Activated naive CD8-positive, alpha-beta T cell treated with anti-CD3 and anti-CD28 coated beads for 36 hours (primary cell): Measurements from ENCODE around the gene AAGAB. TPM values are rescaled to one million over a fixed set of nuclear protein-coding genes. Genes with fewer than 3 reads are reported as not detected.

Experiments used
- DNase-seq: peaks from one replicate; pipeline ENCODE4 v3.0.0; 2021
- H3K27ac Mint-ChIP-seq: one replicate; pipeline ENCODE4 v1.8.0; 2022; ENCODE audit warnings: mild to moderate bottlenecking, moderate library complexity, mixed read lengths
- H3K27me3 Mint-ChIP-seq: one replicate; pipeline ENCODE4 v1.8.0; 2022; ENCODE audit warnings: mild to moderate bottlenecking, mixed read lengths
- H3K36me3 Mint-ChIP-seq: one replicate; pipeline ENCODE4 v1.8.0; 2021; ENCODE audit warnings: mild to moderate bottlenecking, mixed read lengths
- H3K4me1 Mint-ChIP-seq: one replicate; pipeline ENCODE4 v1.8.0; 2021; ENCODE audit warnings: mixed read lengths
- H3K4me3 Mint-ChIP-seq: one replicate; pipeline ENCODE4 v1.8.0; 2022; ENCODE audit warnings: mild to moderate bottlenecking, moderate library complexity, mixed read lengths
- H3K9me3 Mint-ChIP-seq: one replicate; pipeline ENCODE4 v1.8.0; 2022; ENCODE audit warnings: mixed read lengths
- total RNA-seq, 2 experiments: library from RNA; stranded (reverse); gene quantifications; one replicate each; pipeline ENCODE4 v1.2.3, GENCODE V29; 2021

Gene AAGAB
- total RNA-seq, 2 experiments from 2014 or later = 50.6 to 51.0 TPM

DNA sequence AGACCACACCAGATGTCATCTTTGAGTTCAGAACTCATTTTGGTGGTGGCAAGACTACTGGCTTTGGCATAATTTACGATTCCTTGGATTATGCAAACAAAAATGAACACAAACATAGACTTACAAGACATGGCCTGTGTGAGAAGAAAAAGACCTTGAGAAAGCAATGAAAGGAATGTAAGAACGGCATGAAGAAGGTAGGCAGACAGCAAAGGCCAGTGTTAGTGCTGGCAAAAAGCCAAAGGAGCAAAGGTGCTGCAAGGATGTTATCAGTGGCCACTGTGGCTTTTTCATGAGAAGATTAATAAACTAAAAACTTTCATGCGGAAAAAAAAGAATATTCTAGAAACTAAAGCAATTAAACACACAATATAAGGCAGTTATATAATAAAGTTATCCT, 21.9 kb downstream of the AAGAB start:
- DNase-seq = no peak
- H3K36me3 Mint-ChIP-seq = peaks cover 44% of the 10 kb centered on the region
- no peak overlapping the region for H3K4me3 Mint-ChIP-seq
- no peak overlapping the region for H3K27ac Mint-ChIP-seq
- peaks cover 9% of the 10 kb centered on the region for H3K4me1 Mint-ChIP-seq
- H3K27me3 Mint-ChIP-seq = no peaks in the 10 kb centered on the region
- no peaks in the 10 kb centered on the region for H3K9me3 Mint-ChIP-seq

DNA sequence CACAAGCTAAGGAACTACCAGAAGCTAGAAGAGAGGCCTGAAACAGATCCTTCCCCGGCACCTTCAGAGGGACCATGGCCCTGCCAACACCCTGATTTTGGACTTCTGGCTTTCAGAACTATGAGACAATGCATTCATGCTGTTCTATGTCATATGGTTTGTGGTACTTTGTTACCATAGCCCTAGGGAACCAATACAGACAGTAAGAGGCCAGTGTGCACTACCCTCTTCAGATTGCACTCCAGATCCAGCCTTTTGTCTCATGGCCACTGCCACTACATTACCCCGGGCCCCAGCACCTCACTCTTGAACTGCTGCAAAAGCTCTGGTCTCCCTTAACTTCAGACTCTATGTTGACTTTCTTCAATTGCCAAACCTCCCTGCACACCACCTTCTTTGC, 24.0 kb downstream of the AAGAB start:
- H3K36me3 Mint-ChIP-seq = peaks cover 47% of the 10 kb centered on the region
- no peak overlapping the region for H3K4me3 Mint-ChIP-seq
- H3K27me3 Mint-ChIP-seq = no peaks in the 10 kb centered on the region
- H3K4me1 Mint-ChIP-seq = peaks cover 5% of the 10 kb centered on the region
- no peaks in the 10 kb centered on the region for H3K9me3 Mint-ChIP-seq
- DNase-seq = no peak
- H3K27ac Mint-ChIP-seq = no peak overlapping the region

DNA sequence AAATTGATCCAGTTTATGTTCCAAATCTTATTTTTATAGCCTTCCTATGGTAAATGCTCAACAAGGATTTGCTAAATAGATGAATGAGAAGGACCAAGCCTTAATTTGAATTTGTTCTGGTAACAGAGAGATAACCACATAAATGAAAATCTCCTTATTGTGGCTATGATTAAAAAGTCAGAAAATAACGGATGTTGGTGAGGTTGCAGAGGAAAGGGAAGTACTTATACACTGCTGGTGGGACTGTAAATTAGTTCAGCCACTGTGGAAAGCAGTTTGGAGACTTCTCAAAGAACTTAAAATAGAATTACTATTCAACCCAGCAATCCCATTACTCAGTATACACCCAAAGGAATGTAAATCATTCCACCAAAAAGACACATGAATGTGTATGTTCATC, 26.2 kb downstream of the AAGAB start:
- DNase-seq = no peak
- H3K4me3 Mint-ChIP-seq = no peak overlapping the region
- no peaks in the 10 kb centered on the region for H3K27me3 Mint-ChIP-seq
- peaks cover 4% of the 10 kb centered on the region for H3K4me1 Mint-ChIP-seq
- H3K27ac Mint-ChIP-seq = no peak overlapping the region
- H3K36me3 Mint-ChIP-seq = peaks cover 34% of the 10 kb centered on the region
- no peaks in the 10 kb centered on the region for H3K9me3 Mint-ChIP-seq

DNA sequence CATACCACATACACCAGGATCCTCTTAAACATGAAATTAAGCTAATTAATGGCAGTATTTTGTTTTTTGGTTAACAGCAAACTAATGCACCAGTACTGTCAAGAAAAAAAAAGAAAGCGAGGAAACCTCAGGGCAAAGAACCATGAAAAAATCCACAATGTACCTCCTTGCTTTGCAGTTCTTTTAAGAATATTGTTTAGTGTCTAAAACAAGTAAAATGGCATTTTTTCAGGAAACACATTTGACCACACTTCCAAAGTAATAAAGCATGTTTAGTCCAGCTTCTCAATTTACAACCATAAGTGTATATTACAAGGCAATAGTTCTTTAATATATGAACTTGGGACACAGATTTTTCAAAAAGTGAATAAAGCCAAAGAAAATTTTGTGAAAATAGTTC, 26.6 kb downstream of the AAGAB start:
- no peak for DNase-seq
- Mint-ChIP-seq H3K4me3 (no peak overlapping the region), H3K36me3 (peaks cover 30% of the 10 kb centered on the region), H3K4me1 (peaks cover 4% of the 10 kb centered on the region), H3K27ac (no peak overlapping the region), H3K9me3 (no peaks in the 10 kb centered on the region), H3K27me3 (no peaks in the 10 kb centered on the region)

DNA sequence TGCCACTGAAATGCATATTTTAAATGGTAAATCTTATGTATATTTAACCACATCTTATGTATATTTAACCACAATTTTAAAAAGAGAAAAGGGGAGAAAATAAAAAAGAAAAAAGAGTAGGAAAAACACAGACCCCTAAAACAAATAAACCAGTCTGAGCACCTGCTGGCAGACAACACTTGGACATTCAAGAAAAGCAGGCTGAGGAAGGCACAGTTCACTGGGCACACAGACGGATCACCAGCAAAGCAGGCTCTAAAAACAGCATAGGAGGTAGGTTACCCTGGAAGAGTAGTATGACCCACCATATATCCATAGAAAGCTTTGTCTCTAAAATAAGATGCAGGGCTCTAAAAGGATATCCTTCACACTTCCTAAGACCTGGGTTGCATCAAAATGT, 27.0 kb downstream of the AAGAB start:
- H3K4me1 Mint-ChIP-seq = peaks cover 4% of the 10 kb centered on the region
- H3K27me3 Mint-ChIP-seq = no peaks in the 10 kb centered on the region
- no peak overlapping the region for H3K4me3 Mint-ChIP-seq
- peaks cover 27% of the 10 kb centered on the region for H3K36me3 Mint-ChIP-seq
- no peak overlapping the region for H3K27ac Mint-ChIP-seq
- no peak for DNase-seq
- no peaks in the 10 kb centered on the region for H3K9me3 Mint-ChIP-seq

DNA sequence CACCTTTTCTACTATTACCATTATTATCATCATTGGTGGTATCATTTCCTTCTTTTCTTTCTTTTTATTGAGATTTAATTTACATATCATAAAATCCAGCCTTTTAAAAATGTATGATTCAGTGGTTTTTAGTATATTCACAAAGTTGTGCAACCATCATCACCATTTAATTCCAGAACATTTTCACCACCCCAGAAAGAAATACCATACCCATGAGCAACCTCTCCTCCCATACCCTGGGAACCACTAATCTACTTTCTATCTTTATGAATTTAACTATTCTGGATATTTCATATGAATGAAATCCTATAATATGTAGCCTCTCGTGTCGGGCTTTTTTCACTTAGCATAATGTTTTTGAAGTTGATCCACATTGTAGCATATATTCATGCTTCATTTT, 29.1 kb downstream of the AAGAB start:
- H3K36me3 Mint-ChIP-seq = peaks cover 15% of the 10 kb centered on the region
- H3K9me3 Mint-ChIP-seq = no peaks in the 10 kb centered on the region
- H3K4me1 Mint-ChIP-seq = peaks cover 4% of the 10 kb centered on the region
- H3K4me3 Mint-ChIP-seq = no peak overlapping the region
- no peak overlapping the region for H3K27ac Mint-ChIP-seq
- no peak for DNase-seq
- no peaks in the 10 kb centered on the region for H3K27me3 Mint-ChIP-seq

DNA sequence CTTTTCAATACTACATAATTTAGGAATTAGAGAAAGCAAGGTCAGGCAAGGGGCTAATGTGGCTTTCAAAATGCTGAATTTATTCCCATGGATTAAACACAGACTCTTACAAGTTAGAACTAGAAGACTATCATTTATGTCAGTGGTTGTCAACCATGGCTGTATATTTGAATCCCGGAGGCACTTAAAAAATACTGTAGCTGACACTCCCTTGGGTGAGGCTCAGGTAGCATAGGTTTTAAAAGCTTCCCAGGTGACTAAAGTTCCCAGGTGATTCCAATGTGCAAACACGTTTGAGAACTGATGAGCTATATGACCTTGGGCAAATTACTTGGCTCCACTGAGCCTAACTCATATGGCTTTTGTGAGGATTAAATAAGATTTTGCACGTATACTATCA, 29.6 kb downstream of the AAGAB start:
- no peaks in the 10 kb centered on the region for H3K27me3 Mint-ChIP-seq
- no peak for DNase-seq
- H3K9me3 Mint-ChIP-seq = no peaks in the 10 kb centered on the region
- no peak overlapping the region for H3K4me3 Mint-ChIP-seq
- peaks cover 4% of the 10 kb centered on the region for H3K4me1 Mint-ChIP-seq
- peaks cover 19% of the 10 kb centered on the region for H3K36me3 Mint-ChIP-seq
- H3K27ac Mint-ChIP-seq = no peak overlapping the region

DNA sequence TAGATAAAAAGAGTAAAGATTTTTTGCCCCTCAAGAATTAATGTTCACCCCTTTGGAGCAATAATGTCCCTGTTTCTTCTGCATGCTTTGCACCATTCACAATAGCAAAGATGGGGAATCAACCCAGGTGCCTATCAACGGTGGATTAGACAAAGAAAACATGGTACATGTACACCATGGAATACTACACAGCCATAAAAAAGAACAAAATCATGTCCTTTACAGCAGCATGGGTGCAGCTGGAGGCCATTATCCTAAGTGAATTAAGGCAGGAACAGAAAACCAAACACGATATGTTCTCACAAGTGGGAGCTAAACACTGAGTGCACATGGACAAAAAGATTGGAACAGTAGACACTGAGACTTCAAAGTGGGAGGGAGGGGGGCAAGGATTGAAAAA, 35.2 kb downstream of the AAGAB start:
- H3K36me3 Mint-ChIP-seq = peaks cover 27% of the 10 kb centered on the region
- H3K27ac Mint-ChIP-seq = no peak overlapping the region
- no peak overlapping the region for H3K4me3 Mint-ChIP-seq

DNA sequence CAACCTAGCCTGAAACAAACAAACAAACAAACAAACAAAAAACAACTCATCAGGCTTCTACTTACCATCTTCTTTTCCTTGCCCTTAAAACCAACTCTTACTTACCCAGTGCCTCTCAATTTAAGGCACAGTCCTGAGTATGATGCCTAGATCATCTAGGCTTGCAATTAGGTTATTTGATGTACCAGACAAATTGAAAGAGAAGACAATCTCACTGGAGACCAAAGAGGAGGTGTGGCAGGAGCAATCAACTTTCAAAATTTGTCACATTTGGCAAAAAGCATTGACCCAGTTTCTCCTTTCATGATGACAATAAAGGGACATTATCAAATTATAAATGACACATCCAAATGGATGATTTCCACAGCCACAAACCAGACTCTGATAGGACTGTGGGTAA, 36.0 kb downstream of the AAGAB start:
- H3K27ac Mint-ChIP-seq = no peak overlapping the region
- H3K9me3 Mint-ChIP-seq = no peaks in the 10 kb centered on the region
- DNase-seq = no peak
- no peaks in the 10 kb centered on the region for H3K27me3 Mint-ChIP-seq
- H3K4me1 Mint-ChIP-seq = peaks cover 1% of the 10 kb centered on the region
- no peak overlapping the region for H3K4me3 Mint-ChIP-seq
- peaks cover 27% of the 10 kb centered on the region for H3K36me3 Mint-ChIP-seq

More for the DNA sequence above, 35.2 kb downstream of the AAGAB start:
- no peak for DNase-seq
- Mint-ChIP-seq H3K27me3 (no peaks in the 10 kb centered on the region), H3K4me1 (peaks cover 1% of the 10 kb centered on the region), H3K9me3 (no peaks in the 10 kb centered on the region)

DNA sequence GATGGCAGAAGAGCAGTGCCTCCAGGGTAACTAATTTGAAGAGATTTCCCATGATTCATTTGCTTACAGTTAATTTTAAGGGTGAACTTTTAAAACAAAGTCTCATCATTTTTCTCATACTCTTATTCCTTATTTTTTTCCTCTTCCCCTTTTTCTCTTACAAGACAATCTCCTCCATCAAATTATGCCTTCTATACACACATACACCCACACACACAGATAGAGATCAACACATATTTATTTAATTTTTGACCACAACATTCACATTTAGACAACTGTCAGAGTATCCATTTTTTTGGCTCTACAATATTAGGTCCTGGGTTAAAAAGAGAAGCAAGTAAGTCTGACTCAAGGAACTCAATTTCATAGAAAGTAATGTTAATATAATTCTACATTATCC, 37.6 kb downstream of the AAGAB start:
- H3K27me3 Mint-ChIP-seq = no peaks in the 10 kb centered on the region
- no peak for DNase-seq
- H3K4me1 Mint-ChIP-seq = peaks cover 1% of the 10 kb centered on the region
- peaks cover 27% of the 10 kb centered on the region for H3K36me3 Mint-ChIP-seq
- H3K9me3 Mint-ChIP-seq = no peaks in the 10 kb centered on the region
- H3K27ac Mint-ChIP-seq = no peak overlapping the region
- H3K4me3 Mint-ChIP-seq = no peak overlapping the region

DNA sequence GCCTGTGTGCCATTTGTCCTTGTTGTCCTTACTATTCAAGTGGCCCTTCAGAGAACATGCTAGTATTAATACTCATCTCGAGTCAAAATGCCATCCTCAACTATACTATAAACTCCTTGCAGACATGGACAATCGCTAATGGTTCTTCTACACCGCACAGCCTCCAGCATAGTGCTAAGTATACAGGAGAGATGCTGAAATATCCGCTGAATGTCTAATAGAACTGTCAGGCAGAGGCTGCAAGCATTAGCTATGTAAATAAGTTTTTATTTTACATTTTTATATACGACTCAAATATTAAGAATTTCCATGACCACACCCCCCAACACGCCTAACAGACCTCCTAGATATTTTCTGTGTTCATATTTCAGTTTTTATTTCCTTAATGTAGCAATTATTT, 39.4 kb downstream of the AAGAB start:
- no peak overlapping the region for H3K27ac Mint-ChIP-seq
- no peaks in the 10 kb centered on the region for H3K27me3 Mint-ChIP-seq
- peaks cover 28% of the 10 kb centered on the region for H3K36me3 Mint-ChIP-seq
- no peak for DNase-seq
- no peak overlapping the region for H3K4me3 Mint-ChIP-seq
- peaks cover 1% of the 10 kb centered on the region for H3K4me1 Mint-ChIP-seq
- H3K9me3 Mint-ChIP-seq = no peaks in the 10 kb centered on the region

DNA sequence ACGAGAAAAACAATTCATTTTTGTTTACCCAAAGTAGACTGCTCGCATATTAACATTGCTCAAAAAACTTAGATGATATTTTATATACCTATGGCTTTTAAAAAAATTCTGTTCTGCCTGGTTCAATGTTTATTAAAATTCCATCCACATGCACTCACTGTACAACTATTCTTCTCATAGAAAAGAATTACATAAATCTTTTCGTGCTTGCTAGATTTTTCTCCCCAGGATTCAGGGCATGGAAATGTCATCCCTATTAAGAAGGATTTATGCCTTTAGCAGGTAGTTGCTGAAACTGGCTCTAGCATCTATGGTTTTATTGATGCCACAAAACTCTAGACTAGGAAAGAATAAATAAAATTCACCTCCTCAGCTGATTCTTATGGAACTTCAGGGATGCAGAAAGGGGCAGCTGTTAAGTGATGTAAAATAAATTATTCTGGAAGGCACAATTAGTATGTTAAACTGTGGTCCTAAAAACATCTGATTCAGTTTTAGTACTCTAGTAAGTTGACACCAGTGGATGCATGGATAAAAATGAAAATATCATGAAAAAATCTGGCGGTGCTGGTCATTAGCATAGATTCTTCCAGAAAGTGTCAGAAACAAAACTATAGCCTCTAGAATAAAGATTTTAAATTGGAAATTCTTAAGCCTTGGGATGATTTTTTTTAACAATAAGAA, 41.6 kb downstream of the AAGAB start:
- no peaks in the 10 kb centered on the region for H3K9me3 Mint-ChIP-seq
- DNase-seq = no peak
- H3K4me3 Mint-ChIP-seq = no peak overlapping the region
- peaks cover 23% of the 10 kb centered on the region for H3K36me3 Mint-ChIP-seq
- H3K27ac Mint-ChIP-seq = no peak overlapping the region
- H3K4me1 Mint-ChIP-seq = no peaks in the 10 kb centered on the region
- H3K27me3 Mint-ChIP-seq = no peaks in the 10 kb centered on the region

DNA sequence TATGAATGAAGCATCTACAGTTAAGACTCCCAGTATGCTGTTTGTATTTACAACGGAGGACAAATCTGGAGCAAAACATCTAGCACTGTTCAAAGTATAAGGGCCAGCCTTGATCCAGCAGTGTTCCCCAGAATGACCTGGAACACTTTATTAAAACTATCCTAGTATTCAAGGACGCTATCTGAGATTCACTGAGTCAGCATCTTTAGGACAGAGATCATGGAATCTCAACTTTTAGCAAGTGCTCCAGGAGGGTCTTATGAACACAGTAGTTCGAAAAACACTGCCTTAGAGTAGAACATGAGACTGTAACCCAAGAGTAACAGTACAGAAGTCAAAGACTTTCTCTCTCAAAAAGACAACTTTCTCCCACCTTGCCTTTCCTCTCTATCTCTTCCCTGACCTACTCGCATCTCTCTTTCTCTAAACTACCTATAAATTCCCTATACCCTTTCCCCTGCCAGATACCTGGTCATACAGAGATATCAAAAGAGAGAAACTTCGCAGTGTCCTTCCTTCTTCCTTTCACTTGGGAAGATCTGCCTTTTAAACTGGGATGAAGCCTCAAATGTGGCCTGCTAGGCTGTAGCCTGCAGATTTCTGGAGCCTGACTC, 43.8 kb downstream of the AAGAB start:
- Mint-ChIP-seq H3K4me3 (no peak overlapping the region), H3K36me3 (peaks cover 17% of the 10 kb centered on the region), H3K27ac (no peak overlapping the region), H3K4me1 (no peaks in the 10 kb centered on the region), H3K9me3 (no peaks in the 10 kb centered on the region), H3K27me3 (no peaks in the 10 kb centered on the region)
- DNase-seq = no peak

DNA sequence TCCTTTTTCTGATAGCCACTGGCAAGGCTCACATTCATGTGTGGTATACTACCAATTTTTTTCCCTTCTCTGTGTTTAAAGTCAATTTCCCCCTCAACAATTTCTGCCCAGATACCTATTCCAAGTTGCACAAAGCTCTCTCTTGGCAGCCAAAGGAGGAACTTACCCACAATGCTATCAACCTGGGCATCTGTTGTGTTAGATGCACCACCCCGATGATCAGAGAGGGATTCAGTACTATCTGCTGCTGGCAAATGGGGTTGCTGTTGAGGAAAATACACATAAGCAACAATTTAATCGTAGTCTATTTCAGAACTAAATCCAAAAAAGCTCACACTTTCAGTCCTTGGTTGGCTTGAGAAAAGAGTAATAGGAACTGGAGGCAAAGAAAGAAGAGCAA, 46.1 kb downstream of the AAGAB start:
- H3K4me1 Mint-ChIP-seq = no peaks in the 10 kb centered on the region
- no peak for DNase-seq
- no peak overlapping the region for H3K4me3 Mint-ChIP-seq
- no peaks in the 10 kb centered on the region for H3K27me3 Mint-ChIP-seq
- H3K27ac Mint-ChIP-seq = no peak overlapping the region
- H3K36me3 Mint-ChIP-seq = peaks cover 20% of the 10 kb centered on the region
- no peaks in the 10 kb centered on the region for H3K9me3 Mint-ChIP-seq

DNA sequence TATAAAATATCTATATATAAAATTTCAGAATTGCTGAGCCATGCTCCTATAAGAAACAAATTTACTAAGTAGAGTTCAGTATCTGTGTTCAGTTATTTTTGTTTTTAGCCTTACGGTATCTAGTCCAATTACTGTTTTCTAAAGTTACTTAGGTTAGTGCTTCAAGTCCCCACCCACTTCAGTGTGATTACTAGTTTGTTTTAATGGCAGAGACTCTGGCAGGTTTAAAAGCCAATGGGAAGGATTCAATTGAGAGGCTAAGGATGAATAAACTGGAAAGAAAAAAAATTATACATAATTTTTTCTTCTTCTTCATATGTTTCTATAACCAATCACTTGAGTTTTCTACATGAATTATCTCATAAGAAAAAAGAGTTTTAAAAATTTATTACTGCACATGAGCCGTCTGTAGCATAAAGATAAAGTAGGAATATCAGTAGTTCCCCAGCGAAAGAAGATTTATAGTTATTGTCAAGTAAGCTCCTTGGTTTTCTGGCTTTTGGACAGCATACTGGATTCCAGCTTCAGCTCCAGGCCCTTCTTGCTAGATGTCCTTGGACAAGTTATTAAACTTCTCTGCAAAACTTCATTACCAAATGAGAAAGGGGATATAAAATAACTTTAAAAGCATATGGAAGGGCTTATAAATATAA, 46.8 kb downstream of the AAGAB start:
- H3K9me3 Mint-ChIP-seq = no peaks in the 10 kb centered on the region
- DNase-seq = no peak
- H3K27me3 Mint-ChIP-seq = no peaks in the 10 kb centered on the region
- H3K36me3 Mint-ChIP-seq = peaks cover 24% of the 10 kb centered on the region
- H3K27ac Mint-ChIP-seq = no peak overlapping the region
- H3K4me3 Mint-ChIP-seq = no peak overlapping the region
- H3K4me1 Mint-ChIP-seq = no peaks in the 10 kb centered on the region

DNA sequence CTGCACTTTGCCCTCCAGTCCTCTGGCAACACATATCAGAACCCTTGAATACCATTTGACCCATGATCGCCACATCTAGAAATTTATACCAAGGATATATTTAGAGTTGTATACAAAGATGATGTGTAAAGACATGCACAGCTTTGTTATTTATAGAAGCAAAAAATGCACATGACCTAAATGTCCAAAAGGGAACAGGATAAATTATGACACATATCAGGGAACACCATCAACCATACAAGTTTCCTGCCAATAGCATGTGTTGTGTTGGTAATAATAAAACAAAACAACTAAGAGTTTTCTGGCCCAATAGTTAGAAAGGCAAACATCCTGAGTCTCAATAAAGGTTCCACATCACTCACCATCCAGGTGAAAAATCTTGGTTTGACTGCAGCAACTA, 51.5 kb downstream of the AAGAB start:
- H3K36me3 Mint-ChIP-seq = peaks cover 27% of the 10 kb centered on the region
- H3K27me3 Mint-ChIP-seq = no peaks in the 10 kb centered on the region
- no peak overlapping the region for H3K27ac Mint-ChIP-seq
- H3K4me1 Mint-ChIP-seq = peaks cover 2% of the 10 kb centered on the region
- no peaks in the 10 kb centered on the region for H3K9me3 Mint-ChIP-seq
- DNase-seq = no peak
- no peak overlapping the region for H3K4me3 Mint-ChIP-seq
